ENCODE measurements around the gene USH2A. TPM values are rescaled to one million over a fixed set of nuclear protein-coding genes. Genes with fewer than 3 reads are reported as not detected.

The USH2A gene
- total and polyA plus RNA-seq, 12 donors: 0.03 to 1.9 (median 0.16) TPM; not detected in 3

GRCh38 chr1:215673943-215674342 is 749.3 kb downstream of the USH2A start:
- no peak for TF ChIP-seq POLR2A (IDR thresholded peaks at IDR 0.05)
- TF ChIP-seq, protein P1, sequence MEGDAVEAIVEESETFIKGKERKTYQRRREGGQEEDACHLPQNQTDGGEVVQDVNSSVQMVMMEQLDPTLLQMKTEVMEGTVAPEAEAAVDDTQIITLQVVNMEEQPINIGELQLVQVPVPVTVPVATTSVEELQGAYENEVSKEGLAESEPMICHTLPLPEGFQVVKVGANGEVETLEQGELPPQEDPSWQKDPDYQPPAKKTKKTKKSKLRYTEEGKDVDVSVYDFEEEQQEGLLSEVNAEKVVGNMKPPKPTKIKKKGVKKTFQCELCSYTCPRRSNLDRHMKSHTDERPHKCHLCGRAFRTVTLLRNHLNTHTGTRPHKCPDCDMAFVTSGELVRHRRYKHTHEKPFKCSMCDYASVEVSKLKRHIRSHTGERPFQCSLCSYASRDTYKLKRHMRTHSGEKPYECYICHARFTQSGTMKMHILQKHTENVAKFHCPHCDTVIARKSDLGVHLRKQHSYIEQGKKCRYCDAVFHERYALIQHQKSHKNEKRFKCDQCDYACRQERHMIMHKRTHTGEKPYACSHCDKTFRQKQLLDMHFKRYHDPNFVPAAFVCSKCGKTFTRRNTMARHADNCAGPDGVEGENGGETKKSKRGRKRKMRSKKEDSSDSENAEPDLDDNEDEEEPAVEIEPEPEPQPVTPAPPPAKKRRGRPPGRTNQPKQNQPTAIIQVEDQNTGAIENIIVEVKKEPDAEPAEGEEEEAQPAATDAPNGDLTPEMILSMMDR (IDR thresholded peaks at IDR 0.05): no peak
- WGBS, 4 donors: 70 to 81% (median 73%) methylated on average over 4 of the region's 4 CpGs
- no peaks in the 10 kb centered on the region for H3K36me3 ChIP-seq (replicated peaks in 1 of 2)
- H3K27ac ChIP-seq: no peak overlapping the region
- no peak for DNase-seq
- H3K27me3 ChIP-seq: no peaks in the 10 kb centered on the region
- H3K4me1 ChIP-seq (replicated peaks in 1 of 2): no peaks in the 10 kb centered on the region
- no peaks in the 10 kb centered on the region for H3K9me3 ChIP-seq (replicated peaks in 1 of 3)
- no peak overlapping the region for H3K4me3 ChIP-seq
- intact Hi-C loops (cut with DNase I): no loop called here

DNA sequence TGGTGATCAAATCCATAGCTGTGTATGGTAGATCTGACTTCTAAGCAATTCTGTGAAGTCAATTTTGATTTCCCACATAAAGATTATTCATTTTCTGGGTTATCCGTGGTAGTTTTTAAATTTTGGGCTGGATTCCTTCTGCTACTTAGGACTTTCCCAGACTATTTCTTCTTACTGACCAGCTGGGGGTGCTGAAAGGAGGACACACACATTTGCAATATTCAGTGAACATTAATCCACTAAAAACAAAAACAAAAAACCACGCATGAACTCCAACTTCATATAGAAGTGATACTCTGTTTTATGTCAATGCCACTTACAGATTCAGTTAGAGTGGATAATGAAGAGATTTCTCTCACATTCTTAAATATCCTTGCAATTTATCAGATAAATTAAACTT is 750.8 kb downstream of the USH2A start:
- Histone ChIP-seq H3K27ac (no peak overlapping the region), H3K4me3 (no peak overlapping the region), H3K36me3 (replicated peaks in 1 of 2) (no peaks in the 10 kb centered on the region), H3K27me3 (no peaks in the 10 kb centered on the region), H3K4me1 (replicated peaks in 1 of 2) (no peaks in the 10 kb centered on the region), H3K9me3 (replicated peaks in 1 of 3) (no peaks in the 10 kb centered on the region)
- no peak for DNase-seq
- intact Hi-C loops (cut with DNase I): no loop called here
- TF ChIP-seq, protein P1 (IDR thresholded peaks at IDR 0.05): no peak
- WGBS, 4 donors: 62 to 79% (median 69%) methylated on average over 2 of the region's 2 CpGs

DNA sequence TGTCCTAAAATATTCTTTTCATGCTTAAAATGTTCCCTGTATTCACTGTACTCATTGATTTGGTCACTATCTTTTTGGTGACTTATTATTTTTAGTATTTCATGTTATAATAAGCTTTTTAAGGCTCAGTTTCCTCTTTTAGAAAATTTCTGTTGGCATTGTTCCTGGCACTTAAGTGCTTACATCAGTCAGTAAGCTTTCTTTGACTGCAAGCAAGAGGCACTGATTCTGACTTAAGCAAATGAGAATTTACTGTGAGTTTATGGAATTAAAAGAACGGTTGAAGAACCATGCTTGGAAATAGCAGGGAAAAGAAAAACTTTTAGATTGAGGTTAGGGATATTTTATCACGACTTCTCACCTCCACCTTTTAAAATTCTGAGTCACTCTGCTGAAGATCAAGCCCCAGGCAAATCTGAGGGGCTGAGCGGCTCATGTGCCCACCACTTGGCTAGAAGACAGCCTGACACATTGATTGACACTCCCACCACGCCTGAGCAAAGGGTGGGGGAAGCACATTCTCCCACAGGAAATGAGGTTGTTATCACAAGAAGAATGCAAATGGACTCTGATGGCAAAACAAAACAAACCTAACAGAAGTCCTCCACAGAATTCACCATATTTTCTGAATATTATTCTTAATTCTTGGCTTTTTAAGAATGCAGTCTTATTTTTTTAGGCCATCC is 753.3 kb downstream of the USH2A start:
- Histone ChIP-seq H3K36me3 (replicated peaks in 1 of 2) (no peaks in the 10 kb centered on the region), H3K4me1 (replicated peaks in 1 of 2) (no peaks in the 10 kb centered on the region), H3K4me3 (no peak overlapping the region), H3K27me3 (no peaks in the 10 kb centered on the region), H3K9me3 (replicated peaks in 1 of 3) (no peaks in the 10 kb centered on the region), H3K27ac (no peak overlapping the region)
- intact Hi-C loops (cut with DNase I): no loop called here
- 41 to 45% (median 44%) methylated on average over 4 of the region's 4 CpGs for WGBS, 4 donors
- DNase-seq: no peak
- TF ChIP-seq POLR2A (IDR thresholded peaks at IDR 0.05): no peak
- TF ChIP-seq, protein P1 (IDR thresholded peaks at IDR 0.05): no peak

DNA sequence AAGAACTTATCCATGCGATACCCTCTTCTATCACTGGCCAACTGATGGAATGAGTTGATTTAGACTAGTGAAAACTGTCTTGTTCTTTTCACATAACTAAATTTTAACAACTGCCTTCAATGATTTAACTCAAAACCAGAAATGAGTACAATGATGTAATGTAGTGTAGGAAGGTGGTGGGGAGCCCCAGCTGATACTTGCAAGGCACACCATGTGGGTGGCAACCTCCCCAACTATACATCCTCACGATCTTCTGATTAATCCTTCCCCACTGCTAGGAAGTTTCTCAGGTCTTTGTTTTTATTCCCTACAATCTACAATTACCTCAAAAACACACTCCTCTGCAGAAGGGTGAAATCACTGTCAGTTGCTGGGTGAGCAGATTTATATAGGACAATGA is 755.5 kb downstream of the USH2A start:
- Histone ChIP-seq H3K4me1 (replicated peaks in 1 of 2) (no peaks in the 10 kb centered on the region), H3K4me3 (no peak overlapping the region), H3K27me3 (no peaks in the 10 kb centered on the region), H3K9me3 (replicated peaks in 1 of 3) (no peaks in the 10 kb centered on the region), H3K27ac (no peak overlapping the region), H3K36me3 (replicated peaks in 1 of 2) (no peaks in the 10 kb centered on the region)
- TF ChIP-seq POLR2A (IDR thresholded peaks at IDR 0.05): no peak
- TF ChIP-seq, protein P1 (IDR thresholded peaks at IDR 0.05): no peak
- DNase-seq: no peak
- WGBS, 4 donors: 73 to 88% (median 78%) methylated on average over 2 of the region's 2 CpGs
- intact Hi-C loops (cut with DNase I): no loop called here

Data from adrenal gland (tissue), 12 donors.